GM19324 (cell line): ENCODE results near the gene C1orf159.
"Not testable (repeated sequence)": the region's sequence is repeated elsewhere in the genome, so short reads cannot be mapped to it uniquely, and the experiment has no call there.

ENCODE experiments used
- ATAC-seq: cut with Tn5 transposase; IDR thresholded peaks from one replicate; pipeline ENCODE4 v1.9.1; 2021; ENCODE audit warnings: mild to moderate bottlenecking, moderate library complexity; ENCODE audit not compliant: unreplicated experiment, low FRiP score

Gene C1orf159

DNA sequence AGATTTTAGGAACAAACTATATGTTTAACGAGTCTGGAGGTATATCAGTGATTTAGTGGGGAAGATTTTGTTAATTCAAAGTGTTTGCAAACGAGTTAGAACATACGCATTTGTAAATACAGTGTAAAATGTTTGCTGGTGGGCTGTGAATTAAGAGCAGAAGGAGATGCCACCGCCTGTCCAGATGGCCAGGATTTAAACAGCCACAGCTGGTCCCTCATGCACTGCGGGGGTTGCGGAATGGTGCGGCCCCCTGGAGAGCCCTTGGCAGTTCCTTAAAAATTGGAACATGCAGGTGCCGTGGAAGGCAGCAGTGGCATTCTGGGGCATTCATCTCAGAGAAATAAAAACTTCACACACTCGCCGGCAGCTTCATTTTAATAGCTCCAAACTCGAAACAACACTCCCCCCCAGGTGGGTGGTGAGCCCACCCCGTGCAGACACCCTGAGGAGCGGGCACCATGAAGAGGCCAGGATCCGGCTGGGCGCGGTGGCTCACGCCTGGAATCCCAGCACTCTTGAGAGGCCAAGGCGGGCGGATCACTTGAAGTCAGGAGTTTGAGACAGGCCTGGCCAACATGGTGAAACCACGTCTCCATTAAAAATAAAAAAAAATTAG is 3.5 kb upstream of the C1orf159 start:
- no peak for ATAC-seq

DNA sequence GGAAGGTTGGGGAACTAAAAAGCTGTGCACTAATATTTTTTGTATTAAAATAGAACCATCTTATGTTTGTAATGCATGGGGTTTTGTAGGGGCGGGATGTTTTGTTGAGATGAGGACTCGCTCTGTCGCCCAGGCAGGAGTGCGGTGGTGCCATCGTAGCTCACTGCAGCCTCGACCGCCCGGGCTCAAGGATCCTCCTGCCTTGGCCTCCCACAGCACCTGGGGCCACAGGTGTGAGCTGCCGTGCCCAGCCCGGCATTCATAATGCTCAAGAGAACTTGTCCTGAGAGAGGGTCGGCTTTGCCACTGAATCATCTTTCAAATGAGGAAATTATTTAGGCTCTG is 3.0 kb upstream of the C1orf159 start:
- no peak for ATAC-seq

DNA sequence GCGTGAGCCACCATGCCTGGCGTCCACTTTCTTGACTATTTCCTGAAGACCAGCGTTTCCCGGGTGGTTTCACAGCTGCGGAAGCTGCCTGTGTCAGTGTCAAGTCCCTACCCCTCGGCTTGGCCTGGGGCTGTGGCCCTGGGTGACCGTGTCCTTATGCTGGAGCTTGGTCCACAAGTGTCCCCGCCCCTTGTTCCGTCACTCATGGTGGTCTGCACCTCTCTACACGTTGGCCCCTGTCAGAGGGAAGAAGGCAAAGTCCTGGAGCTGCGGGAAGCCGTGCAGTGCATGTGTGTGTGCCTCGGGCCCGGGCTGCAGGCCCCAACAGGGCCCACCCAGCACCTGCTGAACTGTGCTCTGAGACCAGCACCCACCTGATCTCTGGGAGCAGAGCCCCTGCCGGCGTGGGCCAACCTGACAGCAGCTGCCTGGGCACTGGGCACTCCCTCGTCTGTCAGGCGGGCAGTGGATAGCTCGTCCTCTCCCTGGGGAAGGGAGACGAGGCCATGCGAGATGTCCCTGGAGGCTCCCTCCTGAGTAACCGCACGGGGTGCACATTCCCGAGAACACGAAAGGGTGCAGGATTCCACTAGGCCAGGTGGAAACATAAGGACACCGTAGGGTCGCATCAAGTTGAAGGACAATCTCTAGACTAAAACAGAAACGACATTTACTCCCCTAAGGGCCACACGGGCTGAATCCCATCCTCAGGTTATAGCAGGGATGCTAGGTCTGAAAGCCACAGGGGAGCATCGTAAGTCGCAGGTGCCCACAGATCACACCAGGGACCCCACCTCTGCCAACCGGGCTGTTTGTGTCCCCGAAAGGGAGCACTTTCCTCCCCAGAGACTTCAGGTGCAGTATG is 2.4 kb upstream of the C1orf159 start:
- no peak for ATAC-seq

DNA sequence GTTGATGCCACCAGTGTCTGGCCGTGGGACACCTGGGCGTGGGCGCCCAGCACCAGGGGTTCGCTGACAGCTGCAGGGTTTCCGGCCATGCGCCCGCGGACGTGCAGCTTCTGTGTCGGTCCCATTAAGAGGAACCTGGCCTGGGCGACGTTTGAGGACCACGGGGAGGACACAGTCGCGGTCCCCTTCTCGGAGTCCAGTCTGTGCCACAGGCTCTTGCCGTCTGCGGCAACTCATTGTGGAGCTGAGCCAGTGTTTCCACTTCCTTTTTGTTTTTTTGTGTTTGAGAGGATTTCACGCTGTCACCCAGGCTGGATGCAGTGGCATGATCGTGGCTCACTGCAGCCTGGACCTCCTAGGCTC is 1.6 kb upstream of the C1orf159 start:
- ATAC-seq = no peak

DNA sequence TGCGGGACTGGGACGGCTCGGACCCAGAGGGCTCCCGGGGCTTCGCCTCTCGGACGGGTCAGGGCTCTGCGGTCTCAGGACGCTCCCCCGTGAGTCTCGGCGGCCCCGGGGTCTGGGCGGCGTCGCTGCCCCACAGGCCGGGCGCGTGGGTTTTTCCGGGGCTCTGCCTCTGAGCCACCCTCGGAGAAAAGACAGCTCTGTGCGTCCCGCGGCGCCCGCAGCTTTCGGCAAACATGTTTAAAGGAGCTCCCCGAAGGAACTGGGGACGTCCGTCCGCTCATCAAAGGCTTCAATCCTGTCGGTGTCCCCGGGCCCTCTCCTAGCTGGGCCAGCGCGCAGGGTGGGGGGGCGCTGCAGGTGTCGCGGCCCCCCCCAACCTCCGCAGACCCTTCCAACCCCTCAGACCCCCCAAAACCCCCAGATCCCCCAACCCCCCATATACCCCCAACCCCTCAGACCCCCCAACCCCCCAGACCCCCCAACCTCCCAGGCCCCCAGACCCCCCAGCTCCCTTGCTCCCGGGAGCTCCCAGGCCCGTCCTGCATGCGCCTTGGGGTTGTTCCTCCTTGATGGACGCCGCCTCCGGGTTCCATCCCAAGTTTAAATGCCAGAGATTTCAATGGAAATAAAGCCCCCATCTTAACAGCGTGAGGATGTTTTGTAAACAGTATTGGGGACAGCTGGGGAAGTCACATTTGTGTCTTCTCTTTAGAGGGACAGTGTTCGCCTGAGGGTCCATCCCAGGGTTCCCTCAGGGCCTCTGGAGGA is 996 bp upstream of the C1orf159 start:
- ATAC-seq = no peak

DNA sequence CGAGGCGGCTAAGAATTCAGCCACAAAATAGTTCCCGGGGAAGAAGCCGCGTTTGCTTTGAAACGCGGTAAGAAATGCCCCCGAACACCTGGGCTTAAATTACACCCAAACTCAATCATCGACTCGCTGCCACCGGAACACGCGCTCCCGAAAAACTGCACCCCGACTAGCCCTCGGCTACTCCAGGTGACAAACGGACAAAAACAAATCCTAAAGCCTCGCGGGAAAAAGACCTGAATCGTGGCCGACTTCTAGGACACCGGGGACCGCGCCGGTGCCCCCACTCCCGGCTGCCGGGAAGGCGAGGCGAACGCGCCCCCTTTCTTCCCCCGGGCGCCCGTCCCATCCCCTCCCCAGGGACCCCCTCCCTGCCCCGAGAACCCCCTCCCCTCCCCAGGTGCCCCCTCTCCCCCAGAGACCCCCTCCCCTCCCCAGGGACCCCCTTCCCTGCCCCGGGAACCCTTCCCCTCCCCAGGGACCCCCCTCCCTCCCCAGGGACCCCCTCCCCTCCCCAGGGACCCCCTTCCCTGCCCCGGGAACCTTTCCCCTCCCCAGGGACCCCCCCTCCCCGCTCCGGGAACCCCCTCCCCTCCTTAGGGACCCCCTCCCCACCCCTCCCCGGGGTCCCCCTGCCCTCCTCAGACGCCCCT is 628 bp downstream of the C1orf159 start:
- ATAC-seq = no peak

DNA sequence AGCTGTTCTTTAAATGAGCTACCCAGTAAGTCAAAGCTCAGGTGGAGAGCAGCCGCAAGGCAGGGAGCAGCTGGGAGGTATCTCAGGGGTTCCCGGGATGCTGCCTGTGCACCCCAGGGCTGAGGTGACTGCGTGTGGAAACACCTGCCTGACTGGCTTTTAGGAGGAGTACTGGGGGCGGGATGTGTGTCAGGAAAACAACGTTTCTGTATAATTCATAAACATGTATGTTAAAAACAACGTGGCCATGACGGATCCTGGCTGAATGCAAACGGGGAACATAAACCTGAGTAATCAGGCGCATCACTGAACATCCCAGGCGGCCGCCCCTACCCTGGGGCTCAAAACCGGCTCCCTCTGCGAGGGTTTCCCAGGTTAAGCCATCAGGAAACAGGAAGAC is 1.5 kb downstream of the C1orf159 start:
- ATAC-seq = no peak

DNA sequence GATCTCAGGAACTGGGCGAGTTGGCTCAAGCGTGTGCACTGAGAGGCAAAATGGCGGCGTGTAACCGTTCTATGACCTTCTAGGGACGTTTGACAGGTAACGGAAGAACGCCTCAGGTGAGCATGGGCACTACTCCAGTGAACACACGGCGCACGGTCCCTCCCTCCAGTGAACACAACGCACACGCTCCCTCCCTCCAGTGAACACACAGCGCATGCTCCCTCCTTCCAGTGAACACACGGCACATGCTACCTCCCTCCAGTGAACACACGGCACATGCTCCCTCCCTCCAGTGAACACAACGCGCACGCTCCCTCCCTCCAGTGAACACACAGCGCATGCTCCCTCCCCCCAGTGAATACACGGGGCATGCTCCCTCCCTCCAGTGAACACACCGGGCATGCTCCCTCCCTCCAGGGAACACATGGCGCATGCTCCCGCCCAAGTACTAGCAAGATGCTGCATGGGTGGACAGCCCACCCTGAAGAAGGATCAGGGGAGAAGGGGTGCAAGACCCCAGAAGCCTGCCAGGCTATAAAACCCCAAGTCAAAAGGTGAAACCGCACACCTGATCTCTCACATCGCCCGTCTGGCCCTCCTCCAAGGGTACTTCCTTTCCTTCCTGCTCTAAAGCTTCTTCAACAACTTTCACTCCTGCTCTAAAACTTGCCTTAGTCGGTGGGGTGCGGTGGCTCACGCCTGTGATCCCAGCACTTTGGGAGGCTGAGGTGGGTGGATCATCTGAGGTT is 3.5 kb downstream of the C1orf159 start:
- ATAC-seq = no peak

DNA sequence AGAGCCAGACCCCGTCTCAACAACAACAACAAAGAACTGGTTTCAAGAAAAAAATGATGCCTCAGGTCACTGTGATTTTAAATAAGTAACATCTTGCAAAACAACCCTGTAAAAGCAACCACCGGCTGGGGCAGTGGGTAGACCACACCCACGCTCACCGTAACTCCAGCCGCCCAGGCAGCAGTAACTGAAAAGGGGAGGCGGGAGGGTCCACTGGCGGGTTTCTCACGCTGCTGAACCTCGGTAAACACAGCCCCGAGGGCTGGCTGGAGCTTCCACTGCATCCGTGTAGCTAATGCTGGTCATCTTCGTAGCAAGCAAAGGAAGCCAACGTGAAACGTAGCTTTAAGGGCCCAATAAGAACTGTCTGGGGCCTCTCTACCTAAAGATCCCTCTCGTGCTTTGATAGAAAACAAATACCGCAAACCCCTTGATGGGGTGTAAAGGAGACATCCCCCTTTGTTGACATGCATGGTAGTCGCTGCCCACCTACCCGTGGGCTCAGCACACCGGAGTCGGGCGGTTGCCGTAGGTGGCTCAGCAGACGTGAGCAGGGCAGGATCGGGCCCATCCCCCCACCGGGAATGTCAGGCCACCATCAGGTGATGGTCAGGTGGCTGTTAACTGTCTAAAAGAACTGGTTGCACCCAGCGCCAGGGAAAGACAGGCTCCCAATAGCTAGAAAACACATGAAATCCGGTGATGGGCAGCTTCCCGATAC is 4.2 kb downstream of the C1orf159 start:
- no peak for ATAC-seq

DNA sequence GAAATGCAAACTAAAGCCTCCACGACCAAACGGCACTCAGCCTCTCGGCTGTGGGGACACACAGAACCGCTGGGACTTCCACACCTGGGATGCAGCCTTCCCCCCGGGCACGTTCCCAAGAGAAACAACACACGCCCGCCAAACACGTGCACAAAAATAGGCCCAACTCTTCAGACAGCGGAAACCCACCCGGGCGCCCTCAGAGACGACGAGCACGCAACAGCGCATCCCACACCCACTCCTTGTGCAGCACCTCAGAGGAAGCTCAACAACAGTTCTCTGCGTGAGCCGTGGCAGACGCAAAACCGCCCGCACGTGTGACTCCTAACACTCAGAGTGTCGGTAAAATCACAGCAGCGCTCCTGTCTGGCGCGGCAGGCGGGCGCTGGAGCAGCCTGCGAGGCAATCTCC is 5.3 kb downstream of the C1orf159 start:
- no peak for ATAC-seq

DNA sequence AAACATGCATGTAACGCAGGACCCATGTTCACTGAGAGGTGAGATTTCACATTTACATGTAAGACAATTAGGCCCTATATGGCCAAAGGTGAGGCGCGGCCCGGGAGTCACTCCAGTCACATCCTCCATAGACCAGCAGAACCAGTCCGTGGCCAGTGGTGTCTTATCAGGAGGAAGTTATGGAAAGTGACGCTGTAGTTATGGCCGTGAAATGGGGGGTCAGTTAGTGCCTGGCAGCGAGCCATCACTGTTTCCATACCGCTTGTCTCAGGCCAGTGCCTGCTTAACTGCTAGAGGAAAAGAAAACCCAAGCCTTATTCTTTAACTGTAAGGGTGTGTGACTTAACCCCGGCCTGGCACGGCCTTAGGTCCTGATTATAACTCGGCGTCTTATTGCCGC is 6.1 kb downstream of the C1orf159 start:
- ATAC-seq = no peak

DNA sequence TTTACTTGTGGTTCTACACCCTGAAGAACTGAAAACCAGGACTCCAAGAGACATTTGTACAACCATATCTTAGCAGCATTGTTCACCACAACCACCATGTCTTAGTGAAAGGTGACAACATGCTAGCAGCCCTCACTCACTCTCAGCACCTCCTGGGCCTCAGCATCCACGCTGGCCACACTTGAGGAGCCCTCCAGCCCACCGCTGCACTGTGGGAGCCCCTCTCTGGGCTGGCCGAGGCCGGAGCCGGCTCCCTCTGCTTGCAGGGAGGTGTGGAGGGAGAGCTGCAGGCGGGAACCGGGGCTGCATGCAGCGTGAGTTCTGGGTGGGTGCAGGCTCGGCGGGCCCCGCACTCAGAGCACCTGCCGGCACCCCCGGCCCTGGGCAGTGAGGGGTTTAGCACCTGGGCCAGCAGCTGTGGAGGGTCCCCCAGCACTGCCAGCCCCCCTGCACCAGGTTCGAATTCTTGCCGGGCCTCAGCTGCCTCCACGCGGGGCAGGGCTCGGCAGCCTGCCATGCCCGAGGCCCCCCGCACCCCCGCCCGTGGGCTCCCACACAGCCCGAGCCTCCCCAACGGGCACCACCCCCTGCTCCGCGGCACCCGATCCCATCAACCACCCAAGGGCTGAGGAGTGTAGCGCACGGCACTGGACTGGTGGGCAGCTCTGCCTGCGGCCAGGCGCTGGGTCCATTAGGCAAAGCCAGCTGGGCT is 9.2 kb downstream of the C1orf159 start:
- no peak for ATAC-seq

DNA sequence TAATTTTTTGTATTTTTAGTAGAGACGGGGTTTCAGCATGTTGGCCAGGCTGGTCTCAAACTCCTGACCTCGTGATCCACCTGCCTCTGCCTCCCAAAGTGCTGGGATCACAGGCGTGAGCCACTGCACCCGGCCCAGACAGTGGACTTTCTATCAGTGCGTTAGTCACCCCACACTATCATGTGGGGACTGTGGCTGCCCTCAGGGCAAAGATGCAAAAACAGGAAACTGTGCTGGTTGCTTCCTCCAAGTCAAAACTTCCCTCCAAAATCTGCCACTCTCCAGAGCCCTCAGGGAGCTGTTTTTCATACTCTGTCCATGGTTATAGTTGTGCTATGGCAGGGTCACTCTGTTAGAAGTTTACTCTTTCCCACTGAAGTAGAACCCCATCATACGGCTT is 11.7 kb downstream of the C1orf159 start:
- ATAC-seq = not testable (repeated sequence)

DNA sequence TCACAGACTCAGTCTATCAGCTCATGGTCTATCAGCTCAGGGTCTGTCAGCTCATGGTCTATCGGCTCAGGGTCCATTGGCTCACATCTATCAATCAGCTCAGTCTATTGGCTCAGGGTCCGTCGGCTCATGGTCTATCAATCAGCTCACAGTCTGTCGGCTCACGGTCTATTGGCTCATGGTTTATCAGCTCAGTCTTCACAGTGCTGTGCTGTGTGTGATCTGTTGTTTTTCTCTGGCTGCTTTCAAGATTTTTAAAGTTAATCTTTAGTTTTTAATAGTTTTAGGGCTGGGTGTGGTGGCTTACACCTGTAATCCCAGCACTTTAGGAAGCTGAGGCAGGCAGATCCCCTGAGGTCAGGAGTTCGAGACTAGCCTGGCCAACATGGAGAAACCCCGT is 14.4 kb downstream of the C1orf159 start:
- ATAC-seq = no peak

DNA sequence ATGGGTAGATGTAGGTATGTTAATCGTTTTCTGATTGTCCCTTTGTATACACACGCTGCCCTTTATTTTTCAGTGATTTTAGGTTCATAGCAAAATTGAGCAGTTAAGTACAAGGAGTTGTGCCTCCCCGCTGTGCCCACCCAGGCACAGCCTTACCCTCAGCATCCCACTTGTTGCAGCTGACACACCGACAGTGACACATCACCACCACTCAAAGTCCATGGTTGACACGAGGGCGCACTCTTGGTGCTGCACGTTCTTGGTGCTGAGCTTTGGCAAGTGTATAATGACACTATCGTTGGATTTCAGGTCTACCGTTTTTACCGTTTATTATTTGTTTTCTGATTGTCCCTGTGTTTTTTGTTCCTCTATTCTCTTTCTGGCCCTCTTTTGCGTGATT is 15.6 kb downstream of the C1orf159 start:
- no peak for ATAC-seq

DNA sequence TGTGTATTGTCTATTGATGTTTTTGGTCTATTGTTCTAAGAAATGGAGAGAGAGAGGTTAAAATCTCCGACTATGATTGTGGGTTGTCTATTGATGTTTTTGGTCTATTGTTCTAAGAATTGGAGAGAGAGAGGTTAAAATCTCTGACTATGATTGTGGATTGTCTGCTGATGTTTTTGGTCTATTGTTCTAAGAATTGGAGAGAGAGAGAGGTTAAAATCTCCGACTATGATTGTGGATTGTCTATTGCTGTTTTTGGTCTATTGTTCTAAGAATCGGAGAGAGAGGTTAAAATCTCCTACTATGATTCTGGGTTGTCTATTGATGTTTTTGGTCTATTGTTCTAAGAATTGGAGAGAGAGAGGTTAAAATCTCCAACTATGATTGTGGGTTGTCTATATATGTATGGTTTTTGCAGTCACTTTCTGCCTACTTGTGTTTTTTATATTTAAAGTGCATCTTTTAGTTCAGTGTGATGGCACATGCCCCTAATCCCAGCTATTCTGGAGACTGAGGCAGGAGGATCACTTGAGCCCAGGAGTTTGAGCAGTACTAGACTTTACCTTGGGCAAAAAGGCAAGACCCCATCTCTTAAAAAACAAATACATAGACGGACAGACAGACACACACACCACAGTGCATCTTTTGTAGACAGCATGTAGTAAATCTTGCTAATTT is 16.2 kb downstream of the C1orf159 start:
- no peak for ATAC-seq

DNA sequence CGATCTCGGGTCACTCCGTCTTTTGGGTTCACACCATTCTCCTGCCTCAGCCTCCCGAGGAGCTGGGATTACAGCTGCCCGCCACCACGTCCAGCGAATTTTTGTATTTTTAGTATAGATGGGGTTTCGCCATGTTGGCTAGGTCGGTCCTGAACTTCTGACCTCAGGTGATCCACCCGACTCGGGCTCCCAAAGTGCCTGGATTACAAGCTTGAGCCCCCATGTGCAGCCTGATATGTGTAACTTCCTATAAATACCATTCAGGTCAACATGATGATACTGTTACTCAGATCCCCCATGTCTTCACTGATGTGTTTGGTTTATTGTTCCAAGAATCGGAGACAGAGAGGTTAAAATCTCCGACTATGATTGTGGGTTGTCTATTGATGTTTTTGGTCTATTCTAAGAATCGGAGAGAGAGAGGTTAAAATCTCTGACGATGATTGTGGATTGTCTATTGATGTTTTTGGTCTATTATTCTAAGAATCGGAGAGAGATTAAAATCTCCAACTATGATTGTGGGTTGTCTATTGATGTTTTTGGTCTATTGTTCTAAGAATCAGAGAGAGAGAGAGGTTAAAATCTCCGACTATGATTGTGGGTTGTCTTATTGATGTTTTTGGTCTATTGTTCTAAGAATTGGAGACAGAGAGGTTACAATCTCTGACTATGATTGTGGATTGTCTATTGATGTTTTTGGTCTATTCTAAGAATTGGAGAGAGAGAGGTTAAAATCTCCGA is 17.0 kb downstream of the C1orf159 start:
- no peak for ATAC-seq

DNA sequence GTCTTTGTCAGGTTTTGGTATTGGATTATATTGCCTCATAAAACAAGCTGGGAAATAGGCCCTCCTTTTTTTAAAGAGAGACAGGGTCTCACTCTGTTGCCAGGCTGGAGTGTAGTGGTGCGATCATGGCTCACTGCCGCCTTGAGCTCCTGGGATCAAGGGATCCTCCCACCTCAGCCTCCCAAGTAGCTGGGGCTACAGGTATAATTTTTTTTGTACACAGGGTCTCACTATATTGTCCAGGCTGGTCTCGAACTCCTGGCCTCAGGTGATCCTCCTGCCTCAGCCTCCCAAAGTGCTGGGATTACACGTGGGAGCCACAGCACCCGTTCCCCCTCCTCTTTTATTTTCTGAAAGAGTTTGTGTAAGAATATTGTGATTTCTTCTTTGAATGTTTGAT is 19.8 kb downstream of the C1orf159 start:
- not testable (repeated sequence) for ATAC-seq
